Left lobe of liver (tissue), 2 donors: ENCODE data around the gene EFCAB10. TPM values are rescaled to one million over a fixed set of nuclear protein-coding genes. Genes with fewer than 3 reads are reported as not detected.
A peak's percentile ranks its signal among the peaks of the same experiment; 100 is the strongest.
"Not testable (repeated sequence)": the region's sequence is repeated elsewhere in the genome, so short reads cannot be mapped to it uniquely, and the experiment has no call there.

Experiments used
- ATAC-seq: fragments of 200-7000 bp; cut with Tn5 transposase; one replicate; pipeline ENCODE4 v1.9.1; 2020; ENCODE audit warnings: mild to moderate bottlenecking, moderate library complexity
- DNase-seq: peaks from one replicate; pipeline ENCODE4 v3.0.0-alpha.2; 2020; ENCODE audit warnings: low spot score
- total RNA-seq: library from RNA; stranded (reverse); gene quantifications from one replicate; pipeline ENCODE4 v1.2.1, GENCODE V29; 2021
- donor health status: DM: no; HTN: no; CAD: no; lungs with moderate emphysema.
- donor health status: DM: no; HTN: yes; CAD: no.

Gene EFCAB10
- total RNA-seq, 1 donor from 2014 or later: not detected

- ATAC-seq (no peak), DNase-seq (no peak)
Observed at GRCh38 chr7:105599551-105599950, 18.3 kb upstream of the EFCAB10 start.

GRCh38 chr7:105599080-105599479, 17.8 kb upstream of the EFCAB10 start:
- DNase-seq: not testable (repeated sequence)

GRCh38 chr7:105596866-105597265, 15.6 kb upstream of the EFCAB10 start:
- ATAC-seq (no peak), DNase-seq (no peak)

More at GRCh38 chr7:105599080-105599479, 17.8 kb upstream of the EFCAB10 start:
- not testable (repeated sequence) for ATAC-seq

GRCh38 chr7:105594034-105594433, 12.7 kb upstream of the EFCAB10 start:
- DNase-seq: peak; percentile 62
- peak; percentile 88 for ATAC-seq

- ATAC-seq: no peak
Observed at GRCh38 chr7:105591522-105591921, 10.2 kb upstream of the EFCAB10 start.

GRCh38 chr7:105590793-105591192, 9.5 kb upstream of the EFCAB10 start:
- DNase-seq: no peak
- no peak for ATAC-seq

More at GRCh38 chr7:105591522-105591921, 10.2 kb upstream of the EFCAB10 start:
- no peak for DNase-seq

GRCh38 chr7:105589356-105590077, 8.2 kb upstream of the EFCAB10 start:
- peak; percentile 51 for DNase-seq
- peak; percentile 96 for ATAC-seq

GRCh38 chr7:105587909-105588635, 6.8 kb upstream of the EFCAB10 start:
- ATAC-seq (no peak), DNase-seq (no peak)

- no peak for ATAC-seq
- DNase-seq: no peak
Observed at GRCh38 chr7:105585850-105586500, 4.7 kb upstream of the EFCAB10 start.

- ATAC-seq: no peak
Observed at GRCh38 chr7:105584165-105584564, 2.9 kb upstream of the EFCAB10 start.

GRCh38 chr7:105583061-105583460, 1.8 kb upstream of the EFCAB10 start:
- no peak for DNase-seq
- ATAC-seq: no peak

More at GRCh38 chr7:105584165-105584564, 2.9 kb upstream of the EFCAB10 start:
- no peak for DNase-seq

GRCh38 chr7:105580022-105580740, 1.1 kb downstream of the EFCAB10 start:
- no peak for ATAC-seq
- no peak for DNase-seq

GRCh38 chr7:105578496-105578895, 2.8 kb downstream of the EFCAB10 start:
- no peak for DNase-seq
- no peak for ATAC-seq

- no peak for ATAC-seq
- DNase-seq: no peak
Observed at GRCh38 chr7:105577251-105577650, 4.0 kb downstream of the EFCAB10 start.

GRCh38 chr7:105571891-105572290, 9.4 kb downstream of the EFCAB10 start:
- no peak for ATAC-seq
- no peak for DNase-seq

- ATAC-seq: no peak
- DNase-seq: no peak
Observed at GRCh38 chr7:105567821-105568220, 13.5 kb downstream of the EFCAB10 start.

- ATAC-seq (no peak), DNase-seq (no peak)
Observed at GRCh38 chr7:105567024-105567423, 14.3 kb downstream of the EFCAB10 start.

- ATAC-seq (no peak), DNase-seq (no peak)
Observed at GRCh38 chr7:105565190-105565589, 16.1 kb downstream of the EFCAB10 start.

- no peak for ATAC-seq
- no peak for DNase-seq
Observed at GRCh38 chr7:105559926-105560325, 21.4 kb downstream of the EFCAB10 start.

- ATAC-seq: no peak
- no peak for DNase-seq
Observed at GRCh38 chr7:105538339-105538738, 43.0 kb downstream of the EFCAB10 start.
